Hypothalamus (tissue), 51 donors: Measurements from ENCODE around the gene PPP1R15B.

Source experiments
- DNase-seq, 51 donors: peaks; one replicate each; lab custom pipeline; 2025; lab: John Stamatoyannopoulos, UW

PPP1R15B gene

GRCh38 chr1:204411451-204412204 lies at the start of gene PPP1R15B:
Gene PPP1R15B, minus strand, starts transcription at chr1:204411817. Its CDS starts 406 bp downstream, at chr1:204411411.
- DNase-seq, result peak; percentile 80 to 99 (median 96)

- no peak for DNase-seq
Observed at GRCh38 chr1:204460346-204460745, 48.7 kb upstream of the PPP1R15B start.

DNA sequence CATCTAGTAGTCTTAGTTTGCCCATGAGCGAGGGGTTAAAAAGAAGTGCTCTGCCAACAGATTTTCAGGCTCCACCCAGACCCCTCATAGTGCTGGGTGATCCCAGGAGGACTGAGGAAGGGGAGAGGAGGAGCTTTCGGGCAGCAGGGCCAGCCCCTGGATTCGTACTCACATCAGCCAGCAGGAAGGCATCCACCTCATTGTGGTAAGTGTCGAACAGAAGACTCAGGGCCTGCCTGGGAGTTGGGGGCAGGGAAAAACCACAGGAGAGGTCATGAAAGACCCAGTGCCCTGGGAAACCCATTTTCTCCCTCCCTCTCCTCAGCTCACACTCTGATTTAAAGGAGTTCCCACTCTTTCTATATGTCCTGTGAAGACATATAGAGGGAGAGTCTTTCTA lies 48.1 kb upstream of the PPP1R15B start:
- no peak for DNase-seq

GRCh38 chr1:204457666-204458065 lies 46.0 kb upstream of the PPP1R15B start:
- no peak for DNase-seq

DNA sequence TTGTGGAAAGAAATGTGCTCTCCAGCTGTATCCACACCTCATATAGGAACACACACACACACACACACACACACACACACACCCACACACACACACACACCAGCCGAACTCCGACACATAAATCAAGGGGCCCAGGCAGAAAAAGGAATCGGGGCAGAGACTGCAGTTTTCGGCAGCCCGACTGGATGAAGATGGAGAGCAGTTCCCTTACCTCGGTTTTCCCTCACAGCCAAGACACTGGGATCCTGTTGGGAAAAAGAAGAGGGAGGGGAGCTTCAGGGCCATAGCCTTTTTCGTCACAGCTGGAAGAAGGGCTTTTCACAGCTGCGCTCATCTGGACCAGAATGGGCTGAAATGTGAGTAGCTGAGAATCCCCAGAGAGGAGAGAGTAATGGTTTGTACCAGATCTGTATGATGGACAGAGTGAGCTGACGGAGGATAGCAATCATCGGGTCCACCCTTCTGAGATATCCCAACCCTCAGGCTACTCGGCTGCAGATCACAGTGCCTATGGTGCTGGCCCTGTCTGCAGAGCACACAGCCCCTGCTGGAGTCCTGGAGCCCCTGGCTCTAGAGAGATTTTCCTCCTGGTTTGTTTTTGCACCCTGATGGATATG lies 45.3 kb upstream of the PPP1R15B start:
- DNase-seq, result peak in 1 of 51 donors; percentile 42

- DNase-seq, result no peak
Observed at GRCh38 chr1:204455831-204456145, 44.2 kb upstream of the PPP1R15B start.

DNA sequence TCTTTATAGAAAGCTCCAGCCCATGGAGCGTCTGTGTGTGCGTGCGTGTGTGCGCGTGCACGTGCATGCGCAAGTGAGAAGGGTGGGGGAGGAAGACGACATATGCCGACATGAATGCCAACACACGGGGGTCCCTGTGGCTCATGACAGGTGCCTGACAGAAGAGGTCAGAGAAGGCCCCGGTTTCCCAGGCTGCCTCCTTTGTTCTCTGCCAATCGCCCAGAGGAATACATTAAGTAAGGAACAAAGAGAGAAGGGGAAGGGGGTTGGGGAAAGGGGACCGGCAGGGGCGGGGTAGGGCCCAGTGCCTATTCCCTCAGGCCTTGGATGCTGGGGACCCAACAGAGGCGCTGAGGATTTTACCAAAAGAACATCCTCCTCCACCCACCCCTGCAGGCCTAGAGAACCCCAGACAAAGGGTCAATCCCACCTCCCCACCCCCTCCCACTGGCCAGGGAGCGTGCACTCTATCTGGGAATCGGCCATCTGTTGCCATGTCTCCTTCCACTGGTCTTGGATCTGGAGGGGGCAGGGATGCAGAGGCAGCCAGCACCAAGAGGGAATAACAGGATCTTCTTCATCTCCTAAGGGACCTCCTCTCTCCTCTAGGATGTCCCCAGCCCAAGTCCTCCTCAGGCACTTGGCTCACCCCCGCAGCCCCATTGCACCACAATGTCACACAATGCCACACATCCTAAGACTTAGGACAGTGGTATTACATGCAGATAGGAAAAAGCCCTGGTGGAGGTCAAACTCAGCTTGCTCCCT lies 43.6 kb upstream of the PPP1R15B start:
- DNase-seq, result peak in 2 of 51 donors; percentile 20 to 22

GRCh38 chr1:204454476-204454875 lies 42.9 kb upstream of the PPP1R15B start:
- no peak for DNase-seq

- no peak for DNase-seq
Observed at GRCh38 chr1:204453141-204453772, 41.6 kb upstream of the PPP1R15B start.

- DNase-seq, result no peak
Observed at GRCh38 chr1:204451352-204452124, 39.9 kb upstream of the PPP1R15B start.

GRCh38 chr1:204450461-204451257 lies 39.0 kb upstream of the PPP1R15B start:
- DNase-seq, result no peak

GRCh38 chr1:204449678-204450280 lies 38.2 kb upstream of the PPP1R15B start:
- no peak for DNase-seq

DNA sequence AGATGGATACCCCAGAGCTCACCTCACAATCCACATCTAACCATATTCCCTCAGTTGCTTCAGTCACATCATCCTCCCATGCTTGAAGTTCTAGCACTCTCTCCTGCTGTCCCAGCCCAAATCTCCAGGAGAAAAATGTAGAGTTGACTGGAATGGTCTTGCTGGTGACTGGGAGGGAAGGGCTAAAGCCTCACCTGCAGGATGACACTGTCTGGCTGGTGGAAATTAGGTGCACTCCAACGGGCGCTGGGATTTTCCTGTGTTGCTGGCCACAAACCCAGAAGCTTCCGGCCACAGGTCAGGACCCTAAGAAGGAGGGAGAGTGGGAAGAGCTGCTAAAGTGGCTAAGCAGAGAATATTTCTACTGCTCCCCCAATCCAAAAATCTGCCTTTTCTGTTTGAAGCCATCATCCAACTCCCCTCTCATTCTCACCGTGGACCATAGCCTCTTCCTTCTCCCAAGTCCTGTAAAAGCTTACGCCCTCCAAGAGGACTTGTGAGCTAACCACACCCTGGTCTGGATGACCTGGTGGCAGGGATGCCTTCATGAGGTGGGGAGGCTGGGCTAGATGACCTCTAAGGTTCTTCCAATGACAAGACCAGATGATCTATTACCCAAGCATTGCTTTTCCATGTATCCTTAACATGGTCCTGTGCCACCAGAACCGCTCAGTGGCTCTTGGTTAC lies 37.5 kb upstream of the PPP1R15B start:
- DNase-seq, result no peak

DNA sequence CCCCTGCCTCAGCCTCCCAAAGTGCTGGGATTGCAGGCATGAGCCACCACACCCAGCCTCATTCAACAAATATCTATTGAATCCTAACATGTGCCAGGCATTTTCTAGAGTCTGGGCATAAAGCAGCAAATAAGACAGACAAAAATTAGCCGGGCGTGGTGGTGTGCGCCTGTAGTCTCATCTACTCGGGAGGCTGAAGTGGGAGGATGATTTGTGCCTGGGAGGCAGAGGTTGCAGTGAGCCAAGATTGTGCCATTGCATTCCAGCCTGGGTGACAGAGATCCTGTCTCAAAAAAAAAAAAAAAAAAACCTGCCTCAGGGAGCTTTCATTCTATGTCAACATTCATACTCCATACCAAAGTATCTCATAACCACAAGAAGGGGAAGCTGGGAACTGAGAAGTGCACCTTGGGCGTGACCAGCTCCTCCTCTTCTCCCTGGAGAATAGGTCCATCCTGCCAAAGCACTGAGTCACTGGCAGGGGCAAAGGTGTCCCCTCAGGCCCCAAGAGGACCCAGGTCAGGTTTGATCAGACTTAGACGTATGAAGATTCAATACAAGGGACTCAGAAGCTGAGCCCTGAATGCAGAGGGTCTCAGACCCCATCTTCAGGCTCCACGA lies 36.8 kb upstream of the PPP1R15B start:
- DNase-seq, result no peak

DNA sequence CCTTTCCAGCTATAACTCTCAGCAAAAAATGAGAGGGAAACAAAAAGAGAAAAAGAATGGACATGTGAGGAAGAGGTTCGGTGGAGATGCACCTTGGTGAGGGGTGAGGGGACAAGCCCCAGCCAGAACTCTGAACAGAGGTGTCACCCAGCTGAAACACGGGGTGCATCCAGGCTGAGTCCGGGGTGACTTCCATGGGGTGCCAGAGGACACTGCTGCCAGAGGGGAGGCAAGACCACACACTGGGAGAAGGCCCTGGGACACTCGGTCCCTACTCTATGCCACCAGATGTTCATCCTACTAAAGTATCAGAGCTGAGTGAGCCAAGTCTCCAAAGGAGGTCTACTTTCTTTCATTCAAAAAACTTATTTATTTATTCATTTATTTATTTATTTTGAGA lies 36.1 kb upstream of the PPP1R15B start:
- no peak for DNase-seq

DNA sequence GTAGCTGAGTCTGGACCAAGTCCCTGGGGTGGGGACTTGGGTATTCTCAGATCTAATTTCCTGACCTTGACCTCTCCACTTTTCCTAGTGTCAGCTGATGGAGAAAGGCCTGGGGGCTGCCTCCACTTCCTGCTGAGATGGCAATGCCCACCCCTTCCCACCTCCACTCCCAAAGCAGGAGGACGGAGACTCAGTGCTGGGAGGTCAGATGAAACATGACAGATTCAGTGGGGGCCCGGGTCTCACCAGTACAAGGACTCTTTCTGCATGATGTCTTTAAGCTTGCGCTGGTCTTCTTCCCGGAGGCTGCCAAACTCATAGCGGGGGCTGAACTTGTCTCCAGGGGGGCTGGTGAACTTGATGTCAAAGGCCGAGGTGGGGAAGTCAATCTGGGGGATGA lies 35.6 kb upstream of the PPP1R15B start:
- DNase-seq, result no peak

- DNase-seq, result peak in 49 of 51 donors; percentile 7 to 83 (median 48)
Observed at GRCh38 chr1:204446413-204447111, 34.9 kb upstream of the PPP1R15B start.
